Measurements from ENCODE around the gene TBC1D4. TPM values are rescaled to one million over a fixed set of nuclear protein-coding genes. Genes with fewer than 3 reads are reported as not detected.

The TBC1D4 gene
- total and polyA plus RNA-seq, 10 of the 15 experiments (the other 5 are each of a cell fraction or from before 2014, with no cell fraction given) = 11.0 to 38.6 (median 25.5) TPM

- no peak for TF ChIP-seq KAT2A (conservative IDR thresholded peaks at IDR 0.05; ENCODE audit: control insufficient read depth, low read depth, low read length)
- TF ChIP-seq SPI1 (IDR thresholded peaks at IDR 0.05; ENCODE audit: borderline replicate concordance, insufficient read depth, low read depth, low read length) = no peak
- TF ChIP-seq GATAD2B (conservative IDR thresholded peaks at IDR 0.05; ENCODE audit: low read depth) = peak; percentile 30; the same call in 1 of the 2 replicates
- no peak for TF ChIP-seq TBL1XR1 (IDR thresholded peaks at IDR 0.05; ENCODE audit: low read depth, low read length)
- 0 out of 2 replicates have a peak, but pooled peaks have one; percentile 24 for TF ChIP-seq ATF7 (IDR thresholded peaks at IDR 0.05; ENCODE audit: low read depth)
- no peak for TF ChIP-seq SREBF2 (IDR thresholded peaks at IDR 0.05; ENCODE audit: low read length)
- TF ChIP-seq PBX3 (IDR thresholded peaks at IDR 0.05; ENCODE audit: insufficient replicate concordance, low read depth, low read length) = no peak
- TF ChIP-seq POLR2AphosphoS5 (IDR thresholded peaks at IDR 0.05; ENCODE audit: low read length) = no peak; the same call in 1 of the 2 replicates
- no peak for TF ChIP-seq SRF (IDR thresholded peaks at IDR 0.05; ENCODE audit: low read depth in 2 of 2, low read length in 2 of 2)
- no peak for TF ChIP-seq TARDBP (IDR thresholded peaks at IDR 0.05; ENCODE audit: borderline replicate concordance)
- TF ChIP-seq E2F8 (IDR thresholded peaks at IDR 0.05; ENCODE audit: low read depth, partially characterized antibody) = no peak
- no peak for TF ChIP-seq USF2 (IDR thresholded peaks at IDR 0.05; ENCODE audit: borderline replicate concordance, low read depth, low read length)
- TF ChIP-seq SREBF1 (IDR thresholded peaks at IDR 0.05; ENCODE audit: low read length) = no peak
- TF ChIP-seq MTA2 (IDR thresholded peaks at IDR 0.05; ENCODE audit: low read depth) = peak; percentile 26; the same call in 1 of the 2 replicates
- TF ChIP-seq IKZF1 (conservative IDR thresholded peaks at IDR 0.05) = peak; percentile 57
- TF ChIP-seq ZBED1 (IDR thresholded peaks at IDR 0.05; ENCODE audit: borderline replicate concordance) = no peak
- no peak for TF ChIP-seq FOXM1 (IDR thresholded peaks at IDR 0.05; ENCODE audit: low read depth, low read length)
- TF ChIP-seq FOXK2 (IDR thresholded peaks at IDR 0.05) = no peak
- TF ChIP-seq BMI1 (IDR thresholded peaks at IDR 0.05; ENCODE audit: borderline replicate concordance) = no peak
- no peak; the same call in 1 of the 2 replicates for TF ChIP-seq CBFB (IDR thresholded peaks at IDR 0.05; ENCODE audit: low read depth)
- no peak for TF ChIP-seq ZBTB33 (IDR thresholded peaks at IDR 0.05)
- TF ChIP-seq ESRRA (IDR thresholded peaks at IDR 0.05; ENCODE audit: low read length) = no peak
- TF ChIP-seq YBX1 (IDR thresholded peaks at IDR 0.05) = no peak
- no peak for TF ChIP-seq PKNOX1 (IDR thresholded peaks at IDR 0.05)
Observed at GRCh38 chr13:75480671-75481175, 1.2 kb downstream of the TBC1D4 start (continued).

Data from GM12878 (cell line).